HL-60 (cell line): ENCODE results near the gene IFITM10.

Experiments
- CTCF ChIP-seq: IDR thresholded peaks from one replicate; pipeline ENCODE4 v1.5.1; 2011; ENCODE audit warnings: low read length, control low read depth, inconsistent platforms; ENCODE audit not compliant: insufficient read depth
- SPI1 ChIP-seq: IDR thresholded peaks from 2 replicates; pipeline ENCODE4 v1.6.1; 2012; ENCODE audit warnings: low read depth, mild to moderate bottlenecking, borderline replicate concordance

- TF ChIP-seq SPI1 (no peak), CTCF (no peak)
Observed at GRCh38 chr11:1746956-1747752, 3.2 kb downstream of the IFITM10 start.
